KMS-11 (cell line): ENCODE results near the gene ABHD2.

Source experiments
- H2AFZ ChIP-seq: fragments of 200-600 bp; sonication (generic); 2 replicates; pipeline ENCODE4 v1.6.1; 2016; ENCODE audit warnings: antibody characterized with exemption, mixed run types, low read depth
- H3K27ac ChIP-seq: fragments of 200-600 bp; sonication (generic); 2 replicates; pipeline ENCODE4 v1.6.1; 2016; ENCODE audit warnings: mild to moderate bottlenecking, mixed run types
- H3K27me3 ChIP-seq: fragments of 200-600 bp; sonication (generic); 2 replicates; pipeline ENCODE4 v1.6.1; 2017; ENCODE audit warnings: mild to moderate bottlenecking, low read depth, mixed run types, moderate library complexity; ENCODE audit not compliant: insufficient read depth
- H3K36me3 ChIP-seq: fragments of 200-600 bp; sonication (generic); 2 replicates; pipeline ENCODE4 v1.6.1; 2017; ENCODE audit warnings: mild to moderate bottlenecking, mixed run types; ENCODE audit not compliant: insufficient read depth
- H3K4me1 ChIP-seq: fragments of 200-600 bp; sonication (generic); 2 replicates; pipeline ENCODE4 v1.6.1; 2016; ENCODE audit warnings: mild to moderate bottlenecking, low read depth, mixed run types; ENCODE audit not compliant: poor library complexity, severe bottlenecking
- H3K4me2 ChIP-seq: fragments of 200-600 bp; sonication (generic); 2 replicates; pipeline ENCODE4 v1.7.0; 2016; ENCODE audit warnings: mild to moderate bottlenecking, mixed run types
- H3K4me3 ChIP-seq: fragments of 200-600 bp; sonication (generic); IDR thresholded peaks from 2 replicates; pipeline ENCODE4 v1.6.1; 2017; ENCODE audit warnings: low read depth, low read length, mixed read lengths; ENCODE audit not compliant: insufficient read depth
- H3K79me2 ChIP-seq: fragments of 200-600 bp; sonication (generic); 2 replicates; pipeline ENCODE4 v1.6.1; 2016; ENCODE audit warnings: low read depth, mixed run types; ENCODE audit not compliant: insufficient read depth
- H3K9ac ChIP-seq: fragments of 200-600 bp; sonication (generic); 2 replicates; pipeline ENCODE4 v1.6.1; 2016; ENCODE audit warnings: mild to moderate bottlenecking, mixed run types
- H4K20me1 ChIP-seq: fragments of 200-600 bp; sonication (generic); 2 replicates; pipeline ENCODE4 v1.6.1; 2016; ENCODE audit warnings: mild to moderate bottlenecking, mixed run types; ENCODE audit not compliant: insufficient read depth
- TF ChIP-seq, protein P1 (sequence below): fragments of 200-600 bp; sonication (generic); conservative IDR thresholded peaks from 2 replicates; pipeline ENCODE4 v1.6.1; 2017; ENCODE audit warnings: low read depth, mild to moderate bottlenecking, antibody characterized with exemption, low read length, moderate library complexity, mixed read lengths

The ABHD2 gene

GRCh38 chr15:89128320-89129122, 40.3 kb downstream of the ABHD2 start:
- no peak overlapping the region for H2AFZ ChIP-seq
- H3K4me1 ChIP-seq = peaks cover 80% of the 10 kb centered on the region
- no peak overlapping the region for H3K9ac ChIP-seq
- no peaks in the 10 kb centered on the region for H3K27me3 ChIP-seq
- TF ChIP-seq, protein P1, sequence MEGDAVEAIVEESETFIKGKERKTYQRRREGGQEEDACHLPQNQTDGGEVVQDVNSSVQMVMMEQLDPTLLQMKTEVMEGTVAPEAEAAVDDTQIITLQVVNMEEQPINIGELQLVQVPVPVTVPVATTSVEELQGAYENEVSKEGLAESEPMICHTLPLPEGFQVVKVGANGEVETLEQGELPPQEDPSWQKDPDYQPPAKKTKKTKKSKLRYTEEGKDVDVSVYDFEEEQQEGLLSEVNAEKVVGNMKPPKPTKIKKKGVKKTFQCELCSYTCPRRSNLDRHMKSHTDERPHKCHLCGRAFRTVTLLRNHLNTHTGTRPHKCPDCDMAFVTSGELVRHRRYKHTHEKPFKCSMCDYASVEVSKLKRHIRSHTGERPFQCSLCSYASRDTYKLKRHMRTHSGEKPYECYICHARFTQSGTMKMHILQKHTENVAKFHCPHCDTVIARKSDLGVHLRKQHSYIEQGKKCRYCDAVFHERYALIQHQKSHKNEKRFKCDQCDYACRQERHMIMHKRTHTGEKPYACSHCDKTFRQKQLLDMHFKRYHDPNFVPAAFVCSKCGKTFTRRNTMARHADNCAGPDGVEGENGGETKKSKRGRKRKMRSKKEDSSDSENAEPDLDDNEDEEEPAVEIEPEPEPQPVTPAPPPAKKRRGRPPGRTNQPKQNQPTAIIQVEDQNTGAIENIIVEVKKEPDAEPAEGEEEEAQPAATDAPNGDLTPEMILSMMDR = no peak
- 0 out of 2 replicates have a peak, but pooled peaks cover 4% of the 10 kb centered on the region for H3K79me2 ChIP-seq
- H3K36me3 ChIP-seq = no peaks in the 10 kb centered on the region
- no peak overlapping the region for H3K4me3 ChIP-seq
- H3K27ac ChIP-seq = no peak overlapping the region
- H4K20me1 ChIP-seq = no peaks in the 10 kb centered on the region
- no peak overlapping the region; the same call in 1 of the 2 replicates for H3K4me2 ChIP-seq

DNA sequence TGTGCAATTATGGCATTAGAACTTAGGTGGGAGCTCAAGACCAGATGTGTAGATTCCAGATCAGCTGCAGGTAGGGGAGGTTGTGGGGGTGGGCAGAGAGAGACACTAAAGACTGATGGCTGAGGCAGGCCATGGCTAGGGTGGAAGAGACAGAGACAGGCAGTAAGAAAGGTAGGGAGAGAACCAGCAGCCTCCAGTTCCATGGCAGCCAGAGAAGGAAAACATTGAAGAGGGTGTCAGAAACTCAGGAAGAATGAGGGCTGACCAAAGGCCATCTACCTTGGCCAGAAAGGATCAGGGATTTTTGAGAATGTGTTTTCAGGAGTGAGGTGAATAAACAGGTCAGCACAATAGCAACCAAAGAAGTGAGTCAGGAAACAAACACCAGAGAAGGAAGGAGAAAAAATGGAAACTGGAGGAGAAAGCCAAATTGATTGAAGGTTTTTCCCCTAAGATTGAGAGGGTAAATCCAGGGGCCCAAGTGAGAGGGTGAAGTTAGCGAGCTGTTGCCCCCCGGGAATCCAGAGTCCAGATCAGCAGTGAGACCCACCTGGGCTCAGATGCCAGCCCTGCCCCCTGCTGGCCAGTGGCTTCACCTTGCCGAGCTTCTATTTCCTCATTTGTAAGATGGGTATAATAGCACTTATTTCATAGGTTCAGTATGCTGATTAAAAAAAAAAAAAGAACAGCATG, 41.0 kb downstream of the ABHD2 start:
- TF ChIP-seq, protein P1 = peak; percentile 90
- H3K27me3 ChIP-seq = no peaks in the 10 kb centered on the region
- H3K4me2 ChIP-seq = peak overlapping the region; percentile 11; the same call in 1 of the 2 replicates
- H3K36me3 ChIP-seq = no peaks in the 10 kb centered on the region
- H3K4me3 ChIP-seq = no peak overlapping the region
- no peak overlapping the region for H3K9ac ChIP-seq
- H3K4me1 ChIP-seq = peaks cover 72% of the 10 kb centered on the region
- no peaks in the 10 kb centered on the region for H4K20me1 ChIP-seq
- H3K27ac ChIP-seq = no peak overlapping the region
- no peak overlapping the region for H2AFZ ChIP-seq
- 0 out of 2 replicates have a peak, but pooled peaks cover 3% of the 10 kb centered on the region for H3K79me2 ChIP-seq

DNA sequence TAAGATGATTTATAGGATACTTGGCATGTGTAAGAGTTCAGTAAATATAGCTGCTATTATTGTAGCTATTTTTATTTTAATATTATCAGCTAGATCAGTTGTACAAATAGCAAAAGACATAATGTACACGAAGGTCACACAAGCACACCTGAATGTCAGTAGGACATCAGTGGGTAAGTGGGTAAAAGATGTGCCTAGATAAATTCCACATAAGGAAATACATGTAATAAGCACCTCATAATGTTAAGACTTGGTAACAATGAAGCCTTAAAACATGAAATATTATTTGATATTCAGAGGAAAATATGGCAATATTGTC, 41.5 kb downstream of the ABHD2 start:
- Histone ChIP-seq H3K79me2 (no peaks in the 10 kb centered on the region), H4K20me1 (no peaks in the 10 kb centered on the region), H3K27me3 (no peaks in the 10 kb centered on the region), H3K36me3 (no peaks in the 10 kb centered on the region), H3K27ac (peak overlapping the region; percentile 19; the same call in 1 of the 2 replicates), H3K9ac (no peak overlapping the region), H2AFZ (no peak overlapping the region), H3K4me2 (peak overlapping the region; percentile 11; the same call in 1 of the 2 replicates), H3K4me1 (peaks cover 68% of the 10 kb centered on the region), H3K4me3 (no peak overlapping the region)
- TF ChIP-seq, protein P1 = no peak; the same call in none of the 2 replicates

- H2AFZ ChIP-seq = no peak overlapping the region
- H3K79me2 ChIP-seq = no peaks in the 10 kb centered on the region
These were observed 41.9 kb downstream of the ABHD2 start for GRCh38 chr15:89130201-89130600.

More at GRCh38 chr15:89130201-89130600, 41.9 kb downstream of the ABHD2 start:
- Histone ChIP-seq H3K4me3 (no peak overlapping the region), H4K20me1 (no peaks in the 10 kb centered on the region), H3K9ac (no peak overlapping the region), H3K36me3 (no peaks in the 10 kb centered on the region), H3K4me1 (peaks cover 64% of the 10 kb centered on the region), H3K4me2 (peak overlapping the region; percentile 11; the same call in 1 of the 2 replicates), H3K27me3 (no peaks in the 10 kb centered on the region), H3K27ac (peak overlapping the region; percentile 19; the same call in 1 of the 2 replicates)
- TF ChIP-seq, protein P1 = no peak
